HepG2 (cell line): ENCODE measurements around the gene LDLRAP1. TPM values are rescaled to one million over a fixed set of nuclear protein-coding genes. Genes with fewer than 3 reads are reported as not detected.
A peak's percentile ranks its signal among the peaks of the same experiment; 100 is the strongest.

Experiments
- ELF1 ChIP-seq: sonication (generic); formaldehyde crosslinking; IDR thresholded peaks from 2 replicates; pipeline ENCODE4 v1.4.0; 2020; ENCODE audit warnings: missing genetic modification reagents
- FOSL2 ChIP-seq: sonication (generic); formaldehyde crosslinking; IDR thresholded peaks from 2 replicates; pipeline ENCODE4 v1.4.0; 2020; ENCODE audit warnings: missing genetic modification reagents
- GABPB1 ChIP-seq: IDR thresholded peaks from 2 replicates; pipeline ENCODE4 v1.6.1; 2016; ENCODE audit warnings: mild to moderate bottlenecking, missing genetic modification reagents, moderate library complexity, missing compliant biosample characterization
- HDAC1 ChIP-seq: sonication (generic); formaldehyde crosslinking; IDR thresholded peaks from 2 replicates; pipeline ENCODE4 v1.5.1; 2020; ENCODE audit warnings: mild to moderate bottlenecking, missing genetic modification reagents
- HDAC2 ChIP-seq: sonication (generic); formaldehyde crosslinking; IDR thresholded peaks from 2 replicates; pipeline ENCODE4 v1.4.0; 2020; ENCODE audit warnings: missing genetic modification reagents
- HIVEP1 ChIP-seq: sonication (generic); formaldehyde crosslinking; IDR thresholded peaks from 2 replicates; pipeline ENCODE4 v1.4.0; 2020; ENCODE audit warnings: mild to moderate bottlenecking, missing genetic modification reagents
- HNRNPLL ChIP-seq: fragments of 200-400 bp; formaldehyde crosslinking; IDR thresholded peaks from 2 replicates; pipeline ENCODE4 v1.6.1; 2017; ENCODE audit warnings: mild to moderate bottlenecking, low read depth, low read length; ENCODE audit not compliant: poor library complexity, severe bottlenecking
- IKZF1 ChIP-seq: fragments of 450-650 bp; IDR thresholded peaks from 2 replicates; pipeline ENCODE4 v1.7.1; 2016
- NFYB ChIP-seq: sonication (generic); formaldehyde crosslinking; IDR thresholded peaks from 2 replicates; pipeline ENCODE4 v1.4.0; 2020; ENCODE audit warnings: missing genetic modification reagents
- RARA ChIP-seq: IDR thresholded peaks from 2 replicates; pipeline ENCODE4 v1.6.1; 2016; ENCODE audit warnings: missing genetic modification reagents, missing compliant biosample characterization
- STAG1 ChIP-seq: sonication (generic); formaldehyde crosslinking; IDR thresholded peaks from 2 replicates; pipeline ENCODE4 v1.4.0; 2020; ENCODE audit warnings: missing genetic modification reagents
- TBP ChIP-seq: sonication (generic); formaldehyde crosslinking; IDR thresholded peaks from 2 replicates; pipeline ENCODE4 v1.5.0; 2020; ENCODE audit warnings: missing genetic modification reagents
- YEATS2 ChIP-seq: sonication (generic); formaldehyde crosslinking; IDR thresholded peaks from 2 replicates; pipeline ENCODE4 v1.4.0; 2020; ENCODE audit warnings: missing genetic modification reagents, borderline replicate concordance
- ZBTB8A ChIP-seq: sonication (generic); formaldehyde crosslinking; IDR thresholded peaks from 2 replicates; pipeline ENCODE4 v1.4.0; 2020; ENCODE audit warnings: mild to moderate bottlenecking, low read depth, missing genetic modification reagents, borderline replicate concordance
- polyA plus RNA-seq, 8 experiments: library from polyadenylated mRNA; depleted of rRNA in 3 of 8; stranded (reverse) in 7 of 8; unstranded in 1 of 8; fragments of >200 nt; fragmentation: Illumina TruSeq in 4 of 8; extraction: Trizol in 4 of 8; gene quantifications; 2 replicates each; pipeline versions ENCODE4 v1.2.1 to v1.2.3, GENCODE V29; 2011 to 2016; ENCODE audit warnings: low read depth in 4 of 8, missing spikeins in 1 of 8, mixed read lengths in 1 of 8; ENCODE audit not compliant: insufficient read depth in 1 of 8
- total RNA-seq, 5 experiments: library from RNA; depleted of rRNA; stranded (reverse); fragments of >200 nt; fragmentation: Illumina TruSeq; extraction: Trizol; gene quantifications; 2 replicates each; pipeline ENCODE4 v1.2.3, GENCODE V29; 2016; ENCODE audit warnings: low read depth in 1 of 5
- TF ChIP-seq, protein P1 (sequence below): sonication (generic); formaldehyde crosslinking; IDR thresholded peaks from 2 replicates; pipeline ENCODE4 v1.4.0; 2020; ENCODE audit warnings: missing genetic modification reagents, low read depth, mild to moderate bottlenecking, borderline replicate concordance
- TF ChIP-seq, protein P2 (sequence below): sonication (generic); formaldehyde crosslinking; IDR thresholded peaks from 2 replicates; pipeline ENCODE4 v1.4.0; 2020; ENCODE audit warnings: mild to moderate bottlenecking, missing genetic modification reagents
- TF ChIP-seq, protein P3 (sequence below): IDR thresholded peaks from 2 replicates; pipeline ENCODE4 v1.6.1; 2018; ENCODE audit warnings: missing genetic modification reagents, mild to moderate bottlenecking, missing compliant biosample characterization
- TF ChIP-seq, protein P4 (sequence below): IDR thresholded peaks from 2 replicates; pipeline ENCODE4 v1.6.1; 2016; ENCODE audit warnings: low read depth, borderline replicate concordance
- TF ChIP-seq, protein P5 (sequence below): sonication (generic); formaldehyde crosslinking; IDR thresholded peaks from 2 replicates; pipeline ENCODE4 v1.4.0; 2020; ENCODE audit warnings: missing genetic modification reagents
- TF ChIP-seq, protein P6 (sequence below): IDR thresholded peaks from 2 replicates; pipeline ENCODE4 v1.6.1; 2012; ENCODE audit warnings: inconsistent platforms

The LDLRAP1 gene
- total and polyA plus RNA-seq, 2 of the 13 experiments (the other 11 are each of a cell fraction or from before 2014, with no cell fraction given) = 7.2 to 12.1 TPM

DNA sequence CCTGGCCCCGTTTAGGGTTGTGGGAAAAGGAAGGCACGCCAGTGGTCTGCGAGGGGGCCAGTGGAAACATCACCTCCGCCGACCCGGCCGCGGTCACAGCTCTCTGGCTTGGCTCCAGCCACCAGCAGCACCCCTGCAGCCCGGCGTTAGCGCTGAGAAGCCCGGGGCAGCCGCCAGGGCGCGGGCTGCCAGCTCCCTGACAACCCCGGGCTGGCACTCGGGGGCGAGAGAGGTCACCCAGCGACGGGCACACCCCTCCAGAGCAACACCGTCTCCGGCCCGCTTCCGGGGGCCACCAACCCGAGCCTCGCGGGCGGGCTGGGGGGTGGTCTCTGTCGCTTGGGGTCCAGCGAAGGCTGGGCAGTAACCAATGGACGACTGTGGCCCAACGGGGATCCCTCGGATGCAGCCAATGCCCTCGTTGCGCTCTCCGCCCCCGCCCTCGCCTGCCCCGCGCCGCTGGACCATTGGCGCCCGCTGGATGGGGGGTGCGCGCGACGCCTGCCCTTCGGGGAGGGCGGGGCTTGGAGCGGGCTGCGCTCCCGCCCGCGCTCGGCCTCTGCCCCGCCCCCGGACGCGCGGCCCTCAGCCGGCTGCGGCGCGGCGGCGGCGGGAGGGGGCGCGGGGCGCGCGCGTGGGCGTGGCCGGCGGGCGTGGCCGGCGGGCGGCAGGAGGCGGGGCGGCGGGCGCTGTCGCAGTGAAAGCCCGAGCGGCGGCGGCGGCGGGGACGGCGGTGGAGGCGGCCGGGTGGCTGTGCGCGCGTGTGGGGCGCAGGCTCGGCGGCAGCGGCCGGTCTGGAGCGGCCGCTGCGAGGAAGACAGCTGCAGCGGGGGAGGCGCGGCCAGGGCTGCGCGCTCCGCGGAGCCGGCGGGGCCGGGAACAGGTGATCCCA lies 72.9 kb downstream of the LDLRAP1 start, which contains the start of gene MAN1C1 (continued):
- TF ChIP-seq, protein P1, sequence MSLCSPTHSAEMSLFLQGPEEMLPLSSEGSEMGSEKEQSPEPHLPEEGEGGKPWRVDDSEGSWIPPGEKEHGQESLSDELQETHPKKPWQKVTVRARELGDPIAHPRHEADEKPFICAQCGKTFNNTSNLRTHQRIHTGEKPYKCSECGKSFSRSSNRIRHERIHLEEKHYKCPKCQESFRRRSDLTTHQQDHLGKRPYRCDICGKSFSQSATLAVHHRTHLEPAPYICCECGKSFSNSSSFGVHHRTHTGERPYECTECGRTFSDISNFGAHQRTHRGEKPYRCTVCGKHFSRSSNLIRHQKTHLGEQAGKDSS (CRISPR knock-in tag) = 0 out of 2 replicates have a peak, but pooled peaks have one; percentile 32
- no peak for TF ChIP-seq ZBTB8A (CRISPR knock-in tag)
- TF ChIP-seq, protein P2, sequence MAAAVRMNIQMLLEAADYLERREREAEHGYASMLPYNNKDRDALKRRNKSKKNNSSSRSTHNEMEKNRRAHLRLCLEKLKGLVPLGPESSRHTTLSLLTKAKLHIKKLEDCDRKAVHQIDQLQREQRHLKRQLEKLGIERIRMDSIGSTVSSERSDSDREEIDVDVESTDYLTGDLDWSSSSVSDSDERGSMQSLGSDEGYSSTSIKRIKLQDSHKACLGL (CRISPR knock-in tag) = peak; percentile 60; the same call in 1 of the 2 replicates
- TF ChIP-seq, protein P3, sequence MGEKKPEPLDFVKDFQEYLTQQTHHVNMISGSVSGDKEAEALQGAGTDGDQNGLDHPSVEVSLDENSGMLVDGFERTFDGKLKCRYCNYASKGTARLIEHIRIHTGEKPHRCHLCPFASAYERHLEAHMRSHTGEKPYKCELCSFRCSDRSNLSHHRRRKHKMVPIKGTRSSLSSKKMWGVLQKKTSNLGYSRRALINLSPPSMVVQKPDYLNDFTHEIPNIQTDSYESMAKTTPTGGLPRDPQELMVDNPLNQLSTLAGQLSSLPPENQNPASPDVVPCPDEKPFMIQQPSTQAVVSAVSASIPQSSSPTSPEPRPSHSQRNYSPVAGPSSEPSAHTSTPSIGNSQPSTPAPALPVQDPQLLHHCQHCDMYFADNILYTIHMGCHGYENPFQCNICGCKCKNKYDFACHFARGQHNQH (CRISPR knock-in tag) = 0 out of 2 replicates have a peak, but pooled peaks have one; percentile 25
- 0 out of 2 replicates have a peak, but pooled peaks have one; percentile 14 for TF ChIP-seq STAG1
- TF ChIP-seq HIVEP1 (CRISPR knock-in tag) = 0 out of 2 replicates have a peak, but pooled peaks have one; percentile 55
- TF ChIP-seq HDAC1 (CRISPR knock-in tag) = 0 out of 2 replicates have a peak, but pooled peaks have one; percentile 28
- no peak for TF ChIP-seq IKZF1
- TF ChIP-seq, protein P4, sequence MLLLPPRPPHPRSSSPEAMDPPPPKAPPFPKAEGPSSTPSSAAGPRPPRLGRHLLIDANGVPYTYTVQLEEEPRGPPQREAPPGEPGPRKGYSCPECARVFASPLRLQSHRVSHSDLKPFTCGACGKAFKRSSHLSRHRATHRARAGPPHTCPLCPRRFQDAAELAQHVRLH (CRISPR knock-in tag) = no peak
- TF ChIP-seq, protein P5, sequence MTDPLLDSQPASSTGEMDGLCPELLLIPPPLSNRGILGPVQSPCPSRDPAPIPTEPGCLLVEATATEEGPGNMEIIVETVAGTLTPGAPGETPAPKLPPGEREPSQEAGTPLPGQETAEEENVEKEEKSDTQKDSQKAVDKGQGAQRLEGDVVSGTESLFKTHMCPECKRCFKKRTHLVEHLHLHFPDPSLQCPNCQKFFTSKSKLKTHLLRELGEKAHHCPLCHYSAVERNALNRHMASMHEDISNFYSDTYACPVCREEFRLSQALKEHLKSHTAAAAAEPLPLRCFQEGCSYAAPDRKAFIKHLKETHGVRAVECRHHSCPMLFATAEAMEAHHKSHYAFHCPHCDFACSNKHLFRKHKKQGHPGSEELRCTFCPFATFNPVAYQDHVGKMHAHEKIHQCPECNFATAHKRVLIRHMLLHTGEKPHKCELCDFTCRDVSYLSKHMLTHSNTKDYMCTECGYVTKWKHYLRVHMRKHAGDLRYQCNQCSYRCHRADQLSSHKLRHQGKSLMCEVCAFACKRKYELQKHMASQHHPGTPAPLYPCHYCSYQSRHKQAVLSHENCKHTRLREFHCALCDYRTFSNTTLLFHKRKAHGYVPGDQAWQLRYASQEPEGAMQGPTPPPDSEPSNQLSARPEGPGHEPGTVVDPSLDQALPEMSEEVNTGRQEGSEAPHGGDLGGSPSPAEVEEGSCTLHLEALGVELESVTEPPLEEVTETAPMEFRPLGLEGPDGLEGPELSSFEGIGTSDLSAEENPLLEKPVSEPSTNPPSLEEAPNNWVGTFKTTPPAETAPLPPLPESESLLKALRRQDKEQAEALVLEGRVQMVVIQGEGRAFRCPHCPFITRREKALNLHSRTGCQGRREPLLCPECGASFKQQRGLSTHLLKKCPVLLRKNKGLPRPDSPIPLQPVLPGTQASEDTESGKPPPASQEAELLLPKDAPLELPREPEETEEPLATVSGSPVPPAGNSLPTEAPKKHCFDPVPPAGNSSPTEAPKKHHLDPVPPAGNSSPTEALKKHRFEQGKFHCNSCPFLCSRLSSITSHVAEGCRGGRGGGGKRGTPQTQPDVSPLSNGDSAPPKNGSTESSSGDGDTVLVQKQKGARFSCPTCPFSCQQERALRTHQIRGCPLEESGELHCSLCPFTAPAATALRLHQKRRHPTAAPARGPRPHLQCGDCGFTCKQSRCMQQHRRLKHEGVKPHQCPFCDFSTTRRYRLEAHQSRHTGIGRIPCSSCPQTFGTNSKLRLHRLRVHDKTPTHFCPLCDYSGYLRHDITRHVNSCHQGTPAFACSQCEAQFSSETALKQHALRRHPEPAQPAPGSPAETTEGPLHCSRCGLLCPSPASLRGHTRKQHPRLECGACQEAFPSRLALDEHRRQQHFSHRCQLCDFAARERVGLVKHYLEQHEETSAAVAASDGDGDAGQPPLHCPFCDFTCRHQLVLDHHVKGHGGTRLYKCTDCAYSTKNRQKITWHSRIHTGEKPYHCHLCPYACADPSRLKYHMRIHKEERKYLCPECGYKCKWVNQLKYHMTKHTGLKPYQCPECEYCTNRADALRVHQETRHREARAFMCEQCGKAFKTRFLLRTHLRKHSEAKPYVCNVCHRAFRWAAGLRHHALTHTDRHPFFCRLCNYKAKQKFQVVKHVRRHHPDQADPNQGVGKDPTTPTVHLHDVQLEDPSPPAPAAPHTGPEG = no peak
- TF ChIP-seq YEATS2 (CRISPR knock-in tag) = 0 out of 2 replicates have a peak, but pooled peaks have one; percentile 16
- TF ChIP-seq, protein P6, sequence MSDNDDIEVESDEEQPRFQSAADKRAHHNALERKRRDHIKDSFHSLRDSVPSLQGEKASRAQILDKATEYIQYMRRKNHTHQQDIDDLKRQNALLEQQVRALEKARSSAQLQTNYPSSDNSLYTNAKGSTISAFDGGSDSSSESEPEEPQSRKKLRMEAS = no peak
- no peak for TF ChIP-seq RARA (CRISPR knock-in tag)
- TF ChIP-seq NFYB (CRISPR knock-in tag) = peak; percentile 81
- TF ChIP-seq GABPB1 (CRISPR knock-in tag) = peak; percentile 84; the same call in 1 of the 2 replicates
- no peak for TF ChIP-seq TBP (CRISPR knock-in tag)
- TF ChIP-seq HDAC2 (CRISPR knock-in tag) = 0 out of 2 replicates have a peak, but pooled peaks have one; percentile 14
- TF ChIP-seq FOSL2 = no peak
- no peak for TF ChIP-seq HNRNPLL
- no peak for TF ChIP-seq ELF1 (CRISPR knock-in tag)
